Vagina (tissue), 2 donors: ENCODE results near the gene C1orf21.

Source experiments
- CTCF ChIP-seq, 3 experiments: fragments of 450-650 bp in 2 of 3; fragments of 200-600 bp in 1 of 3; sonication (generic) in 1 of 3; IDR thresholded peaks; one replicate each; pipeline ENCODE4 v1.5.1; 2017 to 2019; ENCODE audit warnings: antibody characterized with exemption in 3 of 3, mild to moderate bottlenecking in 2 of 3, moderate library complexity in 2 of 3
- POLR2A ChIP-seq, 2 donors: fragments of 450-650 bp; IDR thresholded peaks; one replicate each; pipeline ENCODE4 v1.6.1; 2017; ENCODE audit warnings: antibody characterized with exemption in 2 of 2, mild to moderate bottlenecking in 2 of 2, moderate library complexity in 2 of 2
- POLR2AphosphoS5 ChIP-seq, 2 donors: sonication (generic); formaldehyde crosslinking; IDR thresholded peaks; one replicate each; pipeline ENCODE4 v1.9.0; 2017; ENCODE audit warnings: antibody characterized with exemption in 2 of 2, mild to moderate bottlenecking in 2 of 2, low read depth in 1 of 2; ENCODE audit not compliant: insufficient read depth in 1 of 2

- TF ChIP-seq CTCF (IDR thresholded peaks at IDR 0.05) (no peak), POLR2A (IDR thresholded peaks at IDR 0.05) (no peak), POLR2AphosphoS5 (IDR thresholded peaks at IDR 0.05; ENCODE audit: insufficient read depth in 1 of 2, low read depth in 1 of 2) (no peak)
Observed at GRCh38 chr1:184640505-184640904, 253.7 kb downstream of the C1orf21 start.
